Activated CD4-positive, alpha-beta T cell treated with anti-CD3 and anti-CD28 coated beads, Interleukin-2, amount 10 ng/mL, durations not matched to agents 24 days and 14 days (primary cell): ENCODE measurements around the gene IQSEC1. TPM values are rescaled to one million over a fixed set of nuclear protein-coding genes. Genes with fewer than 3 reads are reported as not detected.

Experiments used
- DNase-seq: peaks from one replicate; pipeline ENCODE4 v3.0.0; 2022
- H3K27ac Mint-ChIP-seq: one replicate; pipeline ENCODE4 v1.8.0; 2022; ENCODE audit warnings: mild to moderate bottlenecking, mixed read lengths
- H3K27me3 Mint-ChIP-seq: one replicate; pipeline ENCODE4 v1.8.0; 2022; ENCODE audit warnings: mixed read lengths
- H3K36me3 Mint-ChIP-seq: one replicate; pipeline ENCODE4 v1.8.0; 2022; ENCODE audit warnings: low read depth, mild to moderate bottlenecking, mixed read lengths
- H3K4me1 Mint-ChIP-seq: one replicate; pipeline ENCODE4 v1.8.0; 2021; ENCODE audit warnings: mixed read lengths
- H3K4me3 Mint-ChIP-seq: one replicate; pipeline ENCODE4 v1.8.0; 2022; ENCODE audit warnings: mild to moderate bottlenecking, moderate library complexity, mixed read lengths
- H3K9me3 Mint-ChIP-seq: one replicate; pipeline ENCODE4 v1.8.0; 2021; ENCODE audit warnings: mixed read lengths
- intact Hi-C: fragments of 100-400 bp; cut with micrococcal nuclease; formaldehyde crosslinking; loops from one replicate; pipeline ENCODE4 v1.15.1; 2023
- total RNA-seq: library from RNA; stranded (reverse); gene quantifications from 2 replicates; pipeline ENCODE4 v1.2.3, GENCODE V29; 2022

The IQSEC1 gene
- total RNA-seq, 1 donor from 2014 or later = 22.5 TPM

DNA sequence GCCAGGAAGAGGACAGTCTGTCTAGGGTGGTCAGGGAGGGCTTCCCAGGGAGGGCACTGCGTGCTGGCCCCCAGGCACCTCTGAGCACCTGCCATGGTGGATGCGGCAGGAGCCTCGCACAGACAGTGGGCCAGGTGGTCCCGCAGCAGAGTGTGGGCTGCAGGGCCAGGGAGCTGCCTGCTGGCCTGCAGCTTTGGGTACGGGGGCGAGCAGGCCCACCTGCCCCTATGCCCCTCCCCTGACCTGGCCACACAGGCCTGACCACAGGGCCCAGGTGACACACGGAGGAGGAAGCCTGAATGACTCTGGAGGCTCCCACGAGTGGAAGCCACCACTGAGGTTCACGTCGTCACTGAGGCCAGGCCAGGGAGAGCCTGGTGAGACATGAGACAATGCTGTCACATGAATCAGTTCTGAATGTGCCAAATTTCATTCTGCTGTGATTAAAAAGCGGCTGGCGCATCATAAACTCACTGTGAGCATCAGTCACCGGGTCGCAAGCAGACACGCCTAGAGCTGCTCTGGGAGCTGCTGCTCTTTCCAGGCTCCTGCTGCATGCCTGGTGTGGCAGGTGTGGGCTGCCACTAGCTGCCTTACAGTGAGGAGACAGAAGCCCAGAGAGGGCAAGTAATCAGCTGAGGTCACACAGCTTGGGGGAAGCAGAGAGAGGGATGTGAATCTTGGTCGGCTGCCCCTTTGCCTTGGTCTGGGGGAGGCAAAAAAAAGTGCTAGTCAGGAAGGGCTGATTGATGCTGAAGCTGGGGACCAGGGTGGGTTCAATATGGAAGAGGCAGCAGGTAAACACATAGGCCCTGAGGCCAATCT, 39.5 kb upstream of the IQSEC1 start:
- no peaks in the 10 kb centered on the region for H3K9me3 Mint-ChIP-seq
- H3K27me3 Mint-ChIP-seq = peaks cover 2% of the 10 kb centered on the region
- H3K36me3 Mint-ChIP-seq = no peaks in the 10 kb centered on the region
- no peak overlapping the region for H3K4me3 Mint-ChIP-seq
- intact Hi-C loops = no loop called here
- H3K27ac Mint-ChIP-seq = no peak overlapping the region
- DNase-seq = no peak
- peaks cover 4% of the 10 kb centered on the region for H3K4me1 Mint-ChIP-seq

DNA sequence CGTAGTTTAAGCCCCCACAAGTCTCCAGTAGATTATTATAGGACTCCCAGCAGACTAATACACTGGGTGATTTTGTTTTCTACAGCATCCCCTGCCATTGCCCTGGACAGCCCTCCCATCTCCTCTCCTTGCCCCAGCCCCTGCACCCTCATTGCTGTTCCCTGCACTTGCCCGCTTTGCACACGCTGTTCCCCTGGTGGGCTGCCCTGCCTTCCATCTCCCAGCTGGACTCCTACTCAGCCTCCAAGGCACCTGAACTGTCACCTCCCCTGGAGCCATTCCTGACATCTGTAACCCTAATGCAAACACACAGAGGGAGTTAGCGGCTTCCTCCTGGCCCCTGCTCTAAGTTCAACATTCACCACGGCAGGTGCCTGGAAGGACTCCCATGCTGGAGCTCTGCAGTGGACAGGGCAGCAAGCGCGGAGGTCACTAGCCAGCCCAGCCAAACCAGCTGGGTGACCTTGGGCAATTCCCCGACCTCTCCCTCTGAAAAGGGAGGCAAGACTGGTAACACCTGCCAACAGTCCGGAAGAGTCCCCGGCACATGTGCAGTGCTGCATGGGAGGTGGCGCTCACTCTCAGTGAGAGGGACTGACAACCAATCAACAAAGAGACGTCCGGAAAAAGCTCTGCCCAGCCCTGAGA, 38.8 kb upstream of the IQSEC1 start:
- Mint-ChIP-seq H3K4me1 (peaks cover 4% of the 10 kb centered on the region), H3K27ac (no peak overlapping the region), H3K9me3 (no peaks in the 10 kb centered on the region), H3K27me3 (no peaks in the 10 kb centered on the region), H3K4me3 (no peak overlapping the region), H3K36me3 (no peaks in the 10 kb centered on the region)
- no peak for DNase-seq
- intact Hi-C loops = no loop called here

DNA sequence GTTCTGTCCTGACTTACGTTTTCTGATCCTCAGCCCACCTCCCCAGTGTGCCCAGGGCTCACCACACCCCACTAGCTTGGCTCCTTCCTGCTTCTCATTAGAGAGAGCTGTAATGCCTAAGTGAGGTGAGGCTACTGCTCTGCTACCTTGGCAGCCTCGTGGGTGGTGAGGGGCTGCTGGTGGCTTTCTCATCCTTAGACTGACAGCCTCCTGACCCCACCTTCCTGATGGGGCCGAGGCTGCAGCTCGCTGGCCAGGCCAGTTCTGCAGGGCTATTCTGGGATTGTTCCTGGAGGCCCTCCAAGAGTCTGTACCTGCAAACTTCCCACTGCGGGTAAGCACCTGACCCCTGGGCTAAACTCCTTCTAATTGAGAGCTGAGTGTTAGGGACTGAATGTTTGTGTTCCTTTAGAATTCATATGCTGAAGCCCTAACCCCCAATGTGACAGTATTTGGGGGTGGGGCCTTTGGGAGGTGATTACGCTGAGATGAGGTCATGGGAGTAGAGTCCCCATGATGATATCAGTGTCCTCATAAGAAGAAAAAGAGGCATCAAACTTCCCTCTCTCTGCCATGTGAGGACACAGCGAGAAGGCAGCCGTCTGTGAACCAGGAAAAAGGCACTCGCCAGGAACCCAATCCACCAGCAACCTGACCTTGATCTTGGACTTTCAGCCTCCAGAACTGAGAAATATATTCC, 38.1 kb upstream of the IQSEC1 start:
- DNase-seq = no peak
- H3K9me3 Mint-ChIP-seq = no peaks in the 10 kb centered on the region

DNA sequence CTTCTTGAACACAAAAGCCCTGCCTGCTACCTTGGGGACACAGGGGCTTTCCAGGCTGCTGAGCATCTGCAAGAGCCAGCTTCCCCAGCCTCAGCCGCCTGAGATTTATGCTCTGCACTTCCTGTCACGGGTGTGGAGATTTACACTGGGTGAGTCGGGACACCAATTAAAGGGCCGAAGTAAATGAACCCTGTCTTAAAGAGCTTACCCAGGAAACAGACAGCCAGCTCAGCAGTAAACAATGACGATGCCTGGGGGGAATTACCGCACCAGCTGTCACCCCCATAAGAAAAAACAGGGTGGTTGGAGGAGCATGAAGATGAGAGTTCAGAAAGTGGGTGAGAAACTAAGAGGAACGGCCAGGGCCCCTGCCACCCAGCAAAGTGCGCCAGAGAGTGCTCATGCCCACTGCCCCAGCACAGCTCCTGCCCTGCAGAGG, 37.5 kb upstream of the IQSEC1 start:
- peak; percentile 75 for DNase-seq
- Mint-ChIP-seq H3K36me3 (no peaks in the 10 kb centered on the region), H3K9me3 (no peaks in the 10 kb centered on the region), H3K27ac (no peak overlapping the region), H3K4me3 (no peak overlapping the region), H3K27me3 (no peaks in the 10 kb centered on the region), H3K4me1 (peaks cover 4% of the 10 kb centered on the region)
- intact Hi-C loops = no loop called here

More for the DNA sequence above, 38.1 kb upstream of the IQSEC1 start:
- Mint-ChIP-seq H3K27ac (no peak overlapping the region), H3K4me3 (no peak overlapping the region), H3K36me3 (no peaks in the 10 kb centered on the region), H3K27me3 (no peaks in the 10 kb centered on the region), H3K4me1 (peaks cover 4% of the 10 kb centered on the region)
- intact Hi-C loops = no loop called here

DNA sequence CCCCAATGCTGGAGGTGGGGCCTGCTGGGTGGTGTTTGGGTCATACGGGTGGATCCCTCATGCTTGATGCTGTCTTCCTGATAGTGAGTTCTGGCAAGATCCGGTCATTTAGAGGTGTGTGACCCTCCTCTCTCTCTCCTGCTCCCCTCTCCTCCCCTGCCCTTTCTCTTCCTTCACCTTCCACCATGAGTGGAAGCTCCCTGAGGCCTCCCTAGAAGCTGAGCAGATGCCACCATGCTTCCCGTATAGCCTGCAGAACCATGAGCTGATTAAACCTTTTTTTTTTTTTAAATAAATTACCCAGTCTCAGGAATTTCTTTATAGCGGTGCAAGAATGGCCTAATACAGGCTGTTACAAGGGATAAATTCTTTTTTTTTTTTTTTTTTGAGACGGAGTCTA, 36.3 kb upstream of the IQSEC1 start:
- H3K27me3 Mint-ChIP-seq = no peaks in the 10 kb centered on the region
- no peak overlapping the region for H3K4me3 Mint-ChIP-seq
- no peak for DNase-seq
- H3K4me1 Mint-ChIP-seq = peaks cover 4% of the 10 kb centered on the region
- no peaks in the 10 kb centered on the region for H3K36me3 Mint-ChIP-seq
- no peak overlapping the region for H3K27ac Mint-ChIP-seq
- intact Hi-C loops = no loop called here
- no peaks in the 10 kb centered on the region for H3K9me3 Mint-ChIP-seq

DNA sequence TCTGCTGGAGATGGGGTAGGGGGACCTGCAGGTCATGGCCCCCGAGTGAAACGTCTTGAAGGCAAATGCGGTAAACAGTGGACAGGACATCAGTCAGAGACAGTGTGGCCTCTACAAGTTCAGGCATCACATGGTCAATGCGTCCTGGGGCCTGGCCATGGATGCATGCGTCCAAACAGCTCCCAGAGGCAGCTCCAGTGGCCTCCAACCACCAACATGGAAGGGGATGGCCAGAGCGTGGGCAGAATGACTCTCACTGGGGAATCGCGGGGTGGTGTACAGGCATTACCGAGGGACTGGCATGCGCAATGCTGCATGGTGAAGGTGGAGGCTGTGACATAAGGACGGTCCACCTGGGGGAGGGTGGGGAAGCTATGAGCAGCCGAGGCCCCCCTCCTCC, 35.6 kb upstream of the IQSEC1 start:
- Mint-ChIP-seq H3K27me3 (no peaks in the 10 kb centered on the region), H3K36me3 (no peaks in the 10 kb centered on the region), H3K9me3 (no peaks in the 10 kb centered on the region), H3K4me1 (peaks cover 4% of the 10 kb centered on the region), H3K4me3 (no peak overlapping the region), H3K27ac (no peak overlapping the region)
- intact Hi-C loops = no loop called here
- DNase-seq = no peak

DNA sequence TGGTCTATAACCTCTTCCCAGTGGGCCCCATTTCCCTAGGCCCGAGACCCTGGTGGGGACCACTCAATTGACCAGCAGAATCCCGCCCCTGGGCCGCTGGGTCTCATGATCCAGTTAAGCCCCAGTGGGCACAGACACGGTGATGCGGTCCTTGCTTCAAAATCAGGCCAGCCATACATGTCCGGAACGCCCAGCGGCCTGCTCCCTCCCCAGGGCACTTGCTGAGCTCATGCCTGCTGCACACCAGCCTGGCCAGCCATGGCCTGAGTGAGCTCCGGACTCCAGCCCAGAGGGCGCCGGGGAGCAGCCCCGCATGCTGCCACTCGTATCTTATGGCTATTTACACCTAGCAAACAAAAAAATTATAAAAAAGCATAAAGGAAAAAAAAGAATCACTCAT, 34.4 kb upstream of the IQSEC1 start:
- no peak overlapping the region for H3K4me3 Mint-ChIP-seq
- no peaks in the 10 kb centered on the region for H3K27me3 Mint-ChIP-seq
- H3K9me3 Mint-ChIP-seq = no peaks in the 10 kb centered on the region
- DNase-seq = no peak
- intact Hi-C loops = no loop called here
- no peaks in the 10 kb centered on the region for H3K36me3 Mint-ChIP-seq
- peaks cover 4% of the 10 kb centered on the region for H3K4me1 Mint-ChIP-seq
- H3K27ac Mint-ChIP-seq = no peak overlapping the region

DNA sequence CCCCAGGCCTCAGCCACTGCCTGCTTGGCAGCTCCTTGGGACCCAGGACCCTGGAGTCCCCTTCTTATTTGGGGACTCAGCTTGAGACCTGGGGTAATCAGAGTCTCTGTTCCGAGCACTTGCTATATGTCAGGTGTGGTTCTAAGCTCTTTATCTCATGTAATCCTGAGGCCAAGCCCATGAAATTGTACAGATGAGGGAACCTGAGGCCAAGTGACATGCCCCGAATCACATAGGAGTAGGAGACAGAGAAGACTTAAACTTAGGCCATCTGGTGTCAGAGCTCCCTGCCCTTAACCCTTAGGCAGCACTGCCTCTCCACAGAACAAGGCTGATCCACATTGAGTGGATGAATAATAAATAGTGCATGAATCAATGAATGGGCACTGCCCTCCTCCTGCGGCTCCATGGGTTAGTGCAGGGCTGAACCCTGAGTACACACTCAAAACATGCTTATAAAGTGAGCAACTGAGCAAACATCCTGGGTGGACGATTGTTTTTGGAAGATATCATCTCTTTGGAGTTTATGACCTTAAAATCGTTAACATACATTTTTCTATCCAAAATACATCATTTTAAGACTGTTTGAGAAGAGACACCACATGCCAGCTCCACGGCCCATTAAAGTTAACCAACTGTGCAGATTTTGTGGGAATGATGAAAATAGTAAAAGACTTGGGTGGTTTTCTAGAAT, 33.2 kb upstream of the IQSEC1 start:
- Mint-ChIP-seq H3K4me1 (peaks cover 4% of the 10 kb centered on the region), H3K9me3 (no peaks in the 10 kb centered on the region), H3K27me3 (peaks cover 1% of the 10 kb centered on the region), H3K4me3 (no peak overlapping the region), H3K27ac (no peak overlapping the region), H3K36me3 (no peaks in the 10 kb centered on the region)
- intact Hi-C loops = no loop called here
- no peak for DNase-seq

DNA sequence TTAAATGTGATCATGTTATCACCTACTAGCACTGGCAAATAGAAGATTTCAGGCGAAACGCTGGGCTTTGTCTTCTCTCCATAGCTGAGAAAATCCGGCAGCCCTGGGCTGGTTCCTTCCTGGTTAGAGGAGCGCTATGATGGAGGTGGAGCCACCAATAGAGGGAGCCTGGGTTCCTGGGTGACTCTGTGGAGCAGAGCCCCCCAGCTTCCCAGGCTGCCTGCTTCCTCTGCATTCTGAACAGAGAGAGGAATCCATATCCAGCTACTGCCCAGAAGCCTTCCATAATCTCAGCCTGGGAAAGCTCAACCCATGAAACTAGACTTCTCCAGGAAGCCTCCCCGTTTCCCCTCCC, 32.6 kb upstream of the IQSEC1 start:
- H3K4me3 Mint-ChIP-seq = no peak overlapping the region
- H3K27me3 Mint-ChIP-seq = peaks cover 2% of the 10 kb centered on the region
- no peaks in the 10 kb centered on the region for H3K36me3 Mint-ChIP-seq
- H3K9me3 Mint-ChIP-seq = no peaks in the 10 kb centered on the region
- DNase-seq = no peak
- peaks cover 4% of the 10 kb centered on the region for H3K4me1 Mint-ChIP-seq
- no peak overlapping the region for H3K27ac Mint-ChIP-seq
- intact Hi-C loops = no loop called here

DNA sequence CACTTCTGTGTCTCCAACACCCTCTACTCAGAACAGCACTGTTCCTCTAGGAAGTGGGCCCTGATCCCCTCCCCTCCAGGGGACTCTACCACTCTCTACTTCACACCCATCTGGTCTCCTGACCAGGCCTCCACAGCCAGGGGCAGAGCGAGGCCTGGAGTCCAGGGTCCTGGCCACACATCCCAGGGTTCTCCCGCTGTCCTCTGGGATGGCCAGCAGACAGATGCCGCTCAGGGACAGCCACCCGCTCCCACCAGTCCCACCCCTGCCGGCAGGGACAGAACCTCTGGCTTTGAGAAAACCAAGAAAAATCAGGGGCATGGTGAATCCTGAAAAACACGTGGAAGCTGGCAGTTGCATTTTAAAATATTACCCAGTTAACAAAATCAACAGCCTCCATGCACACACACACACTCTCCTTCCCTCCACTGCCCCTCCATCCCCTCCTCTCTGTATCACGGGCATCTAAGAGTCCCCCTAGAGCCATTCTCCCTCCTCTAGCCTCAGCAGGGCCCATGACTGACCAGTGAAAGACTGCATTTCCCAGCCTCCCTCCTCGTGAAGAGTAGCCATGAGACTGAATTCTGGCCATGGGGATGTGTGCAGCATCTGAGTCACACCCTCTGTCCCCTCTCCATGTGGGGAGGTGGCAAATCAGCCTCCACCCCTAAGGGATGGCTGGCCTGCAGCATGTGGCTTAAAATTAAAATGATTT, 32.1 kb upstream of the IQSEC1 start:
- H3K36me3 Mint-ChIP-seq = no peaks in the 10 kb centered on the region
- H3K4me1 Mint-ChIP-seq = no peaks in the 10 kb centered on the region
- no peak for DNase-seq
- H3K4me3 Mint-ChIP-seq = no peak overlapping the region
- intact Hi-C loops = no loop called here
- no peak overlapping the region for H3K27ac Mint-ChIP-seq
- no peaks in the 10 kb centered on the region for H3K9me3 Mint-ChIP-seq
- peaks cover 2% of the 10 kb centered on the region for H3K27me3 Mint-ChIP-seq

DNA sequence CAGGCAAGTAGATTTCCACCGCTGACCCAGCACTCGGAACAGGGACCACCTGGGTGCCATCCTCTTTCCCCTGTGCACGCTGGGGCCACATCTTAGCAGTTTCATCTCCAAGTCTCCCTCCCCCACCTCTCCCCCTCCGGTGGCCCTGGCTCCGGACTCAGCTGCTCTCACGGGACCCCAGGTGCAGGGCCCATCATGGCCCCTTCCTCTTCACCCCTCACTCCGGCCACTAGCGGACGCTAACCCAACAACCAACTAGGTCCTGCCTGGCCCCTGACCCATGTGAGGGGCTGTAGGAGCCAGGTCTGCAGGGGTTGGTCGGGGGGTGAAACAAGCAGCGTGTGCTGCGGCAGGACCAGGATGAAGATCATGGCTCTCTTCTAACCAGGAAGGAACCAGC, 31.3 kb upstream of the IQSEC1 start:
- no peaks in the 10 kb centered on the region for H3K4me1 Mint-ChIP-seq
- no peak overlapping the region for H3K4me3 Mint-ChIP-seq
- H3K27me3 Mint-ChIP-seq = peaks cover 2% of the 10 kb centered on the region
- intact Hi-C loops = no loop called here
- no peak for DNase-seq
- H3K36me3 Mint-ChIP-seq = no peaks in the 10 kb centered on the region
- no peaks in the 10 kb centered on the region for H3K9me3 Mint-ChIP-seq
- no peak overlapping the region for H3K27ac Mint-ChIP-seq

DNA sequence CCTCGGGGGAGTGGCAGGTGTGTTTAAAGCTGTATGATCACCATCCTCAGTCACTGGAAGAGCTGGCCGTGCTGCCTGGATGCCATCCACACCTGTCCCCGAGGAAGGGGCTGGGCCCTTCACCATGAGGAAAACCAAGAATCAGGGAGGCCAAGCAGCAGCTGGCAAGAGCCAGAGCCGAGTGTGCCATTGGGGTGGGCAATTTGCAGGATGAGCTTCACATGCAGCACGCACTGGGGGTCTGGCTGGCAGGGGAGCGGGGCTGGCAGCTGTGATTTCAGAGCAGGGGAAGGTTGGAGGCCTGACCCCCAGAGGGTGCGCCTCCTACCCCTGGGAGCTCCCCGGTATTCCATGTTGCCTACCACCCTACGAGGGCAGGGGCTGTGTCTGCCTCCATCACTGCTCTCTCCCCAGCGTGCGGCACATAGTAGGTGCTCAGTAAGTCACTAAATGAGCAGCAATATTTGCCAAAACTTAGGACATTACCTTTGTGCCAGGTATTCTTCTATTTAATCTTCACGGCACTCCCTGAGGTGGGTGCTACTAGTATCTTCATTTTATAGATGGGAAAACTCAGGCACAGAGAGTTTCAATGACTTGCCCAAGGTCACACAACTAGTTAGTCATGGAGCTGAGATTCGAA, 30.3 kb upstream of the IQSEC1 start:
- no peak overlapping the region for H3K27ac Mint-ChIP-seq
- no peaks in the 10 kb centered on the region for H3K9me3 Mint-ChIP-seq
- H3K4me1 Mint-ChIP-seq = no peaks in the 10 kb centered on the region

More for the DNA sequence above, 30.3 kb upstream of the IQSEC1 start:
- DNase-seq = no peak
- intact Hi-C loops = no loop called here
- Mint-ChIP-seq H3K36me3 (no peaks in the 10 kb centered on the region), H3K4me3 (no peak overlapping the region), H3K27me3 (peaks cover 2% of the 10 kb centered on the region)
